C1 segment of cervical spinal cord (tissue), 14 donors: ENCODE data around the gene XPR1.

Experiments
- DNase-seq, 14 donors: peaks; one replicate each; lab custom pipeline; 2025; lab: John Stamatoyannopoulos, UW

Gene XPR1

DNA sequence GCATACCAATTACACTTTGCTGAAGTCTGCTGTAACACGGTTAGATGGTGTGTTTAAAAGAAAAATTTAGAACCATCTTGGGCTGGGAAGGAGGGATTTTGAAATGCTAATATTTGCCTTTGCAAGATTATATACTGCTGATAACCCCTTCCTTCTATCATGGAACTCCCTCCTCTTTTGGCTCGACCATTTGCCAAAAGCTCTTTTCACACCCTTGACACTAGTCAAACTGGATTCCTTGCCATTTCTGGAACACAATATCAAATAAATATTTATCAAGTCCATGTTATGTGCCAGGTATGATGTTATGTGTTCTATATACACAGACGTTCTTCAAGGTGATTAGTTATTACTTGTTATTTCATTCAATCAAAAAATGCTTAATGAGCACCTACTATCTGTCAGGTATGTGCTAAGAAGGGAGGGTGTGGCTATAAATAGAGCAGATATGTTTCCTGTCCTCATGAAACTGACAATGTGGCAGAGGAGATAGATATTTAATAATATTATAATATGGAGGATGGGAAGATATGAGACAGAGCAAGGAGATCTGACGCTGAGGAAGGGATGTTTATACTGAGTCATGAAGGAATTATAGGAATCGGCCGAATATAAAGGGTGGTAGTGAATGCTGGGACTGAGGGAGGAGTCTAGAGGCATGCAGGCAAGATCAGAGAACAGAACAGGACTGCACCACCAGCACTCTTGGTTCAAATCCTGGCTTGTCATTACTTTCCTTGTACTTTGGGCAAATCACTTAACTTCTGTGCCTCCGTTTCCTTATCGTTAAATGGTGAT is 16.1 kb upstream of the XPR1 start:
- DNase-seq, result no peak

DNA sequence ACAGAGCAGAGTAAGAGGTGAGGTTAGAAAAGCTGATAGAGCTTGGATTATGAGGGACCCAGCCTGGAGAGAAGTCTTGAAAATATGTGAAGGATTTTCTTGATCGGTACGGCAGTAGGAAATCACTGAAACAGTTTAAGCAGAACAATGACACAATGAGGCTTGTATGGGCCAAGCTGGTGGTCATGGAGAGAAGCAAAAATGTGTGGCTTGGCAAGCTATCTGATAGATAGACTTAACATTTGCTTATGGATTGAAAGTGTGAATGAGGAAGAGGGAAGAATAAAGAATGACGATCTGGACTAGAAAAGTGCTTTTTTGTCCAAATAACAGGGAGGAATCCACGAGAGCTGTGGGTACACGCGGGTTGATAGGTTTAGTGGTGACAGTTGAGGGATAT is 15.4 kb upstream of the XPR1 start:
- DNase-seq, result no peak

DNA sequence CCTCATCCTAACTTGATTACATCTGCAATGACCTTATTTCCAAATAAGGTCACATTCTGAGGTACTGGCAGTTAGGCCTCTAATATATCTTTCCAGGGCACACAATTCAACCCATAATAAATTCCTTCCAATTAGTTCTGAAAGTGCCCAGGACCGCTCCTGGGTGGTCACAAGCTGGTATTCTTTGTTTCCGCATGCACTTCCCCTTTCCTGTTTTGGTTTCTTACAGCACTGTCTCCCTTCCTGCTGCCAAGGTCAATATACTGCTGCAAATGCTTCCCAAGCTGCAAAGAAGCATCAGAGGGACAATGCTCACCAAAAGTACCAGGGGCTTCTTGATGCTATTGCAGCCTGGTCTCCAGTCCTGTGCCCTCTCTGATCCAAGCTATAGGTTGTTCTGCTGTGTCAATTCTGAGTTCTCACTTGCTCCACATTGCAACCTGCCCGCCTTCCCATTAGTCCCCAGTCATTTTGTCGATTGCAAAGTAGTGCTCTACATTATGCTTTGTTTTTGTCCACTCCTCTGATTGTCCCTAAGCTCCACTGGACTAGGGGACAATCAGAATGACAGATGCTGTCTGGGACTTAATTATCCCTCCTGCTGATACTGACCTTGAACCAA is 13.9 kb upstream of the XPR1 start:
- peak in 1 of 14 donors; percentile 7 for DNase-seq

DNA sequence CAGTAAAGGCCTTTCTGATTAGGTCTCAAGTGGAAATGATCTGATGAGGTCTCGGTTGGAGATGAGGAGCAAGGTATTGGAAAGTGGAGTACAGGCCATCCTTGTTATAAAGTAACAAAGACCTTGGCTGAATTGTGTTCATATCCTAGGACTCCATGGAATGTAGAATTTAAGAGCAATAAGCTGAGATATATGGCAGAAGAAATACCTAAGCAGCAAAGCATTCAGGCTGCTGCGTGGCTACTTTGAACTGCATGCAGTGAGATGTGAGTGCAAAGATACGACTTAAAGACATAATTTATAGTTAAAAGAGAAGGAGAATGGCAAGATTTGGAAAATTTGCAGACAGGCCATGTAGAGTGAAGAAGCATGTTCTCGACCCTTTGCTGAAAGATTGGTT is 11.2 kb upstream of the XPR1 start:
- DNase-seq, result no peak

DNA sequence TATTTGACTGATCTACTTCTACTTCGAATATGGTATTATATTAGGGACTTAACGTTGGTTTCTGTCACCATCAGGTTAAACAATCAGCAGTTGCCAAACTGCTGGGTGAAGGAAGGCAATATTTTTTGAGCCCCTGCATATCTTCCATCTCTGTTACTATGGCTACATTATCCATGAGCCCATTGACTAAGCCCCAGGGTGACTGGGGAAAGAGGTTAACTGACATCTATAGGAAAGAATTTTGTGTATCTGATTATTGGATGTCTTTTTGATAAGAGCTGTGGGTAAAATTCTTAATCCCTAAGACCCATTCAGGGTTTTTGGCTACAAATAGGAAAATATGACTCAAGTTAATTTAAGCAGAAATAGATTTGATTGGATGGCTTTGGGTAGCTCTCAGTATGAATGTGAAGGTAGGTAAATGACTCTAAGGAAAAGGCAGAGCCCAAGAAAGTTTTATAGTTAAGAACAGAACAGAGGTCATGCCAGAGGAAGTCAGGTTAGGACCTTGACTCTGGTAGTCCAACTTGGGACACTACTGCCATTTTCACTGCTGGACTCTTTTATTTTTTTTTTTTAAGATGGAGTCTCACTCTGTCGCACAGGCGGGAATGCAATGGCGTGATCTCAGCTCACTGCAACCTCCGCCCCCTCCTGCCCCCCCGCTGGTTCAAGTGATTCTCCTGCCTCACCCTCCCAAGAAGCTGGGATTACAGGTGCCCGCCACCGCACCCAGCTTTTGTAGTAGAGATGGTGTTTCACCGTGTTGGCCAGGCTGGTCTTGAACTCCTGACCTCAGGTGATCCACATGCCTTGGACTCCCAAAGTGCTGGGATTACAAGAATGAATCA is 8.9 kb upstream of the XPR1 start:
- DNase-seq, result no peak

DNA sequence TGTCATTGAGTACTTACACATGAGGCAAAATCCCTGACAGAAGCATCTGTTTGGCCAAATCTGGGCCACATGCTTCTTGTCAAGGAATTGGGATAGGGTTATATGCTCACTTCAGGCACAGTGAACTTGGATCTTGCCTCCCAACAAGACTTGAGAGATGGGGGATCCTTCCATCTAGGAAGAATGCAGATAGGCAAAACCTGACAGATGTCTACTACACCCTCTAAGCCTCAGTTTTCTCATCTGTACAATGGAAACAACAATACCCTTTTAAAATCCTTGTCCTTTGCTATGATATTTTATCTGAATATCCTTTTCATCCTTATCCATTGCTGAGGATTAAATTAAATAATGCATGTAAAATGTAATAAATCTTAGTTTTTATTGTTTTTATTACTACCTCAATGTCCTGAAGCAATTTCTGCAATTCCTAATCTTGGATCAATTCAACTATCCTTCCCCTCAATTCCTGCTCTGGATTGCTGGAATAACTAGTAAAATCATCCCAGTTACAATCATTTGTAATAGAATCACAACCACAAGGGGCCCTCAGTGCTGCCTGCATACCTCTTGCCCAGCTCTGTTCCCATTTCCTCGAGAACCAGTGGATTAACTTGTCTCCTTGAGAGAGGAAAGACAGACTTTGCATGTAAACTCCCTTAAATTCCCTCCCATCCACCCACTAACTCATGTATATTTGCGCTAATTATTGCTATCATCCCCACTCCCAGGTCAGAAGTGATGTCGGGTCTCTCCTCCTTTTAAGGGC is 8.1 kb upstream of the XPR1 start:
- no peak for DNase-seq

DNA sequence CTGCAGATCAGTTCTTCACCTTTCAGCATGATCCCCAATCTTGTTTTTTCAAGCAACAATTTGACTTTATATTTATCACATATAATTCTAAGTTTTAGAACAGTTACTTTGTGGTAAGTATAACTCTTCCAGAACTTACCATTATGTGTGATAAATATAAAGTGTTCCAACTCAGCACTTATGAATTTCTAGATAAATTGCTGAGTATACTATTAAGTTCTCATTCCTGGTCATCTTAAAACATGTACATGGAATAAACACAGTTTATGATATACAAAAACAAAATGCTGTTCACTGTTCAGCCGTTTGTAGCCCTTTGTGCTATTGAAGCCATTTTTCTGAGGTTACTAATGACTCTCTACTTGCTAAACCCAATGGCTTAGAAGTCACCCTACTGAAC is 5.1 kb upstream of the XPR1 start:
- DNase-seq, result no peak

DNA sequence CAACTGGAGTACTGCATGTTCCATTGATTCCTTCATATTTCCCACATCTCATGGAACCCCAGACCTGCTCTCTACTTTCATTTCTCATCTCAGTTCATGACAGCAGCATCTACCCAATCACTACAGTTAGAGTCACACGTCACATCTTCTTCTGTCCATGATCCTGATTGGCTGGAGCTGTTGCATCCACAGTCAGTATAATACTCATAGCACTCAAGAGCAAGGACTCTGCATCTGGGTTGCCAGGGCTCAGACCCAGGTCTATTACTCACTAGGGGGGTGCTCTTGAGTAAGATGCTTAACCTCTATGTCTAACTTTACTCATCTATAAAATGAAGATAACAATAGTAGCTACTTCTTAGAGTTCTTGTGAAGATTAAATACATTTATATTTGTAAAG is 4.4 kb upstream of the XPR1 start:
- no peak for DNase-seq

DNA sequence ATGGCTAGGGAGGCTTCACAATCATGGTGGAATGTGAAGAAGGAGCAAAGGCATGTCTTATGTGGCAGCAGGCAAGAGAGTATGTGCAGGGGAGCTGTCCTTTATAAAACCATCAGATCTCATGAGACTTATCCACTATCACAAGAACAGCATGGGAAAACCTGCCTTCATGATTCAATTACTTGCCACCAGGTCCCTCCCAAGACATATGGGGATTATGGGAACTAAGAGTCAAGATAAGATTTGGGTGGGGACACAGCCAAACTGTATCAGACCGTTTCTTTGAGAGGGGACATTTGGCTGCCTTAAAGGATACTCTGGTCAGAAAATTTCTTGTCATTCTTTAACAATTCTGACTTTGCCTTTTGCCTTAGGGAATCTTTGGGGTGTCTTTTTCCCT is 3.2 kb upstream of the XPR1 start:
- no peak for DNase-seq

DNA sequence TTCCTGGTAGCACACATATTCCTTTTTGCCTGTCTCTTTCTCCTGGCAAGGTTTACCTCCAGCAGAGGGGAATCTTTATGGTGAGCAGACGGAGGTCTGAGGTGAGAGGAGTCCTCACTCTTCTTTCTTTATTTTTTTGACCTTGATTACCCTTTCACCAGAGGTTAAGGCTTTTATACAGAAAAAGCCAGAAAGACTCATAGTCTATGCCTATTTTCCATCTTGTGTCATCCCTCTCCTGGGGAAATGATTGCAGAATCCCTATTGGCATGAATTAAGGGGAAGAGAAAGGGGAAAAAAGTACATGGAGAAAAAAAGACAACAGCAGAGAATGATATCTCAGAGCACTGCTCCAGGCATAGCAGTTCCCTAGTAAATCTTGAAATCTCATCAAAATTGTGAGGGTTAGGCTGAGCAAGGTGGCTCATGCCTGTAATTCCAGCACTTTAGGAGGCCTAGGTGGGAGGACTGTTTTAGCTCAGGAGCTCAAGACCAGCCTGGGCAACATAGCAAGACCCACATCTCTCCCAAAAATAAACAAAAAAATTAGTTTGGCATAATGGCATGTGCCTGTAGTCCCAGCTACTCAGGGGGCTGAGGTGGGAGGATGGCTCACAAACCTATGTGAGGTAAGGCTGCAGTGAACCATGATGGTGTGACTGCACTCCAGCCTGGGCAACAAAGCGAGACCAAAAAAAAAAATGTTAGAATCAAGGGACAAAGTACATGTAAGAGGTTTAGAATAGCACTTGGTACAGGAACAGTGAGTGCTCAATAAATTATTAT is 1.2 kb upstream of the XPR1 start:
- no peak for DNase-seq

DNA sequence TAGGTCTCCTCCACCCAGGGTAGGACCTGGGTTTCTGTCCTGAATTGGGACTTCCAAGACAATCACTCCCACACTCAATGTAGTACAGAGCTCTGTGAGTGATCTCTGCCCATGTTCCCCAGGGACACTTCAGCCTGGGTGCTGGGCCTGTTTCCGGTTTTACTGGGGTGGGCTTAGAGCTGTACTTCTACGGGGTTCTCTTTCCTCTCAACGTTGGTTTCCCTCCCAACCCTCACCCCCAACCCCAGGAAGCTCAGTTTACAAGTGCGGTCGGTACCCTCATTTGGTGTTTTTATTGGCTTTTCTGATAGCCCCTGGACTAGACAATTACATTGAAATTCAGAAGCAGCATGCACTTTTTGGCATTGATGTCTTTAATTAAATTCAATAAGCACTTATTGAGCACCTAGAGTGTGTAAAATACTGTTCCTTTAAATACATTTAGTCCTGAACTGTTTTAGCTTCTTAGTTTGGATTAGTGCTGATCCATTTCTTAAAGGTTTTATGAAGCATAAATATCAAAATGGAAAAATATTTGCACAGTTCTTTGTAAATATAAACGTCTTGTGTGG is 542 bp upstream of the XPR1 start:
- DNase-seq, result no peak

DNA sequence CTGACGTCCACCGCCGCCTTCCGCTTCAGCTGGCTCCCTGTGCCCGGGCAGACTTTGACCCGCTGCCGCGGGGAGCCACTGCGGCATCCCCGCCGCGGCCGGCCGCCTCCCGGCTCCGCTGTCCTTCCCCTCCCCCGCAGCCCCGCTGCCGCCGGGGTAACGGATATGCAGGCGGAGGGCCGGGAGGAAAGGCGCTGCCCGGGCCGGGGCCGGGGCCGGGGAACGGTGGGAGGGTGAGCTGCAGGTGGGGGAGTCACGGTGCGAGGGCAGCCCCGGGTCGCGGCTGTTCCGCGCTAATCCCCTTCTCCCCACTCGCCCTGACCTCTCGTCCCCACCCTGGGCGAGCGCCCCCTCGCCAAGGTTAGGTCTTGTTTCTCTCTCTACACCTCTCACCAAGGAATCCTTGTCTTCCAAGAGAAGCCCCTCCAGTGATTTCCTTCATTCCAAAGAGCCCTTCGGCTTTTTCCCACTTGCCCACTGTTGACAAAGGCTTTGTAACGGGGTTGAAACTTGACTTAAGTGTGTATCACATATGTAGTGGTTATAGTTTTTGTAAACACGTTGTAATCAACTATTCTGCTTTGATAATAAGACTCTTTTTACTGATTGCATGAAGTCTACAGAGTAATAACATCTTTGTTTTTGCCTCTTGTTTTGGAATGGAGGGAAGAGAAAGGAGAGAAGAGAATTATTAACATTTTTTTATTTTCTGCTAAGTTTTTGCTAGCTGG is 669 bp downstream of the XPR1 start:
- DNase-seq, result peak in 13 of 14 donors; percentile 40 to 84 (median 64)

DNA sequence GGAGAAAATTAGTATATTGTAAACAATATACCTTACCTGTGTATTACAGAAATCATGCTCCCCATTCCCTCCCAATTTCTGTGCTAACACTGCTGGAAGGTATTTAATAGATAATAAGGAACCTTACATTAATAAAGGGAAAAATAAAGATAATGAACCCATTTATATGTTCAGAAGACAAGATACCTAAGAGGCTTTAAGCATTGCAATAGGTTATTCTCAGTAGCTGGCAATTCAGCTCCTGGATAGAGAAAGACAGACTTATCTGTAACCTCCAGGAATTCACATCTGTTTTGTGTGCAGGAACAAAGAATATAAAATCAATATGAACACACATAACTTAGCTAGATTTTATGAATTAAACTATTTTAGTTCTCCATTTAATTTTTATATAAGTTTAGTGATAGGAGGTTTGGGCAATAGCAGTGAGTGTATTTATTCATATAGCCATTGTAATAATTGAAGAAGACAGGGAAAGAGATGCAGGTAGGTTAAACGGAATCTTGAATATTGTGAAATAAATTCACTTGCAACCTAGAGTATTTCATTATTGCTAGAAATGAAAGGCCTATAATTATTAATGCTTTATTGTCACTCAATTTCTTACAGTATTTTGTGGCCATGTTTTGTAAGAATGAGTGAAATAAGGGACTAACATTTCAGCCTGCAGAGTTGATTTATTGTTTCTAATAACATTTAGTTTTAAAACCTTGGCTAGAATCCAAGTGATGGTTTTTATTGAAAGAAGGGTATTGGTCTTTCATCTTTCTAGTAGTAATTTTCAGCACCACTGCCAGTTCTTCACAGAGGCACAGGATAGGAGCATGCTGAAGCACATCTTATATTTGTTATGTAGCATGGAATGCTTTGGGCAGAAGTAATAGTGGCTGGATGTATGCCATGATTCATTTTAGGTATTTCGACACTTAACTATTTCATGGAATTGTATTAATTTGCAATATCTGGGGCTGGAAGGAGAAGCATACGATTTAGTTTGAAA is 1.5 kb downstream of the XPR1 start:
- peak in 1 of 14 donors; percentile 21 for DNase-seq

DNA sequence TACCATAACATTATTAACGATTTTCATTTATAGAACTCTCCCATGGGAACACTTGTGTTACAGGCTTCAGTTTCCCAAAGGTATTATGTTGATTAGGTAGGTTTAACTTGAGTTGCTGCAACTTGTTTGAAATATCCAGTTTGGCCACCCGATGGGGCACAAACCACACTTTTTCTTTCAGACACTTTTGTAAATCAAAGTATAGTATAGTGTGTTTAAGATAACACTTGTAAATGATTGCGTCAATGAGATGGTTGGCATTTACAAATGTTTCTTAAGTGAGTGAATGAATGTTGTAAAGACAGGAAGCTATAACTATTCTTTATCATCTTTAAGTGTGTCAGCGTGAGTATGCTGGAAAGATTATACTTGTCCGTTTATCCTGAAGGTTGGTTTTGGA is 4.3 kb downstream of the XPR1 start:
- DNase-seq, result no peak

DNA sequence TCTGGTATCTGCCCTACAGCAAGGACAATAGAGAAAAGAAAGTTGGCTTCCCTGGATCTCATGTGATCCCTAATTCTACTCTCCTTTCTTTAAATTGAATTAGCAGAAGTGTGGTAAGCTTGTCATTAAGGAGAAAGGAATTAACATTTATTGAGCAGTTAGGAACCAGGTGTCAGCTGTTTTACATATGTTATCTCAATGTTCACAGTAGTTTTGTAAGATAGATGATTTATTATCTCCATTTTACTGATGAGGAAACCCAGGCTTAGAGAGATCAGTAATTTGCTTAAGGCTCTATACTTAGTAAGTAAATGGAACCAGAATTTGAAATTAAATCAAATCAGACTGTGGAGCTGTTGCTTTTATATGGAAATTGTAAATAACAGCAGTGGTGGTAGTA is 8.0 kb downstream of the XPR1 start:
- no peak for DNase-seq

DNA sequence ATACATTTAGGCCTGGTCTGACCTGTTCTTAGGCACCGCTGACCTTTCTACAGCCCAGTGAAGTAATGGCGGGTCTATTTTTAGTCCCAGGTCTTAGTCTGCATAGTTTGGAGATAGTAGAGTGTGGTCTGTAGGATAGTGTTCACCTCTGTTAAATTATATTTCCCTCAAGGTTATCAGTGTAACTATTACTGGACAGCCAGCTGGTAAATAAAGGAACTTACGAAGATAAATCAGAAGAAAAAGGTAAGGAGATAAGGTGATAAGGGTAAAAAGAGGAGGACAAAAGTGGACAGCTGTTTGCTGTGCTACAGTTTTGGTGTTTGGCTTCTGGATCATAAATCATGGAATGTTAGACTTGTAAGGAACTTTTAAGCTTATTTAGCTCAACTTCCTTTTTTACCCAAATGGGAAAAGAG is 8.7 kb downstream of the XPR1 start:
- no peak for DNase-seq

DNA sequence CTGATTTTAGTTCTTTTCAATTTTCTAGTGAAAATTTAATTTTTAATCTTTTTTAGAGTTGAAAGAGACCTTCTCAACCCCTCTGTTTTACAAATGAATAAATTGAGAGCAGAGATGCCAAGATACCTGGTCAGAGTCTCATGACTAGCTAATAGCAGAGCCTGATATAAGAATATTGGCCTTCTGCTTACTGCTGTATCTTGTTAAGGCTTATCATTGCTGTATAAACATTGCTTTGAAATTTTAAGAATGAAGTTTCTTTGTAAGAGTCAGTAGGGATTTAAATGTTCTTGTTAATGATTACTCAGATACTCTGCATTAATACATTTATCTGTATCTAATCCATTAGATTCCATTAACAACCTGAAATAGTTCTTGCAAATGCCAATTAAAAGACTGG is 9.8 kb downstream of the XPR1 start:
- DNase-seq, result no peak

DNA sequence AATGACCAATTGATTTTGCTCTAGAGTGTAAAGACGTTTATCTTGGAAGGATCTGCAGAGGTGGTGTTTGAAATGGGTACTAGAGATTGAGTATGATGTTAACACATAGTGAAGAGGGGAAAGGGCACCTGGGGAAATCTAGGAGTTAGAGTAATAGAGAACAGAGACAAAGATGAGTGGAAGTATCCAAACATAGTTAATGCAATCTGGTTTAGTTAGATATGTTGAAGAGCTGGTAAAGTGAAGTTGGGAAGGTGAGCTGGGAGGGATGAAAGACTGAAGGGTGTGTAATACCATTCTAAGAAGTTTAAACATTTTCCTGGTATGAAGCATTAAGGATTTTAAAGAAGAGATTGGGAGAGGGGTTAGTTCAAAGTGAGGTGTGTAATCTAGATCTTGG is 11.0 kb downstream of the XPR1 start:
- DNase-seq, result no peak

DNA sequence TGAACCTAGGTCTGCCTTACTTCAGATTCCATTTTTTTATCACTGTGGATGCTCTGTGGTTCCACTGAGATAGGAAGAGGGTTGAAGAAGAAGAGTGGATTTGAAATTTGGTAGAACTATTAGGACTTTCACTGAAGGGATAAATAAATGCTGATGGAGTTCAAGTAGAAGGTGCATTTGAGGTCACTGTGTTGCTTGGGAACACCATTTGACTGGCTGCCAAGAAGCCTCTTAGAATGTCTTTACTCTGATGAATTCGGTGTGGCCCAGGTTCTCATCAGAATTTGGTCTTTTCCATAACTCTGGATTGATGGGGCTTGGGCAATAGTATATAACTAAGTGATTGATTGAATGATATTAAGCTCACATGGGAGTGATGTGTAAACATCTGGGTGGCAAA is 11.9 kb downstream of the XPR1 start:
- peak in 1 of 14 donors; percentile 8 for DNase-seq
